GM10266 (cell line): ENCODE results near the gene ARHGAP18.
A peak's percentile ranks its signal among the peaks of the same experiment; 100 is the strongest.

Experiments used
- DNase-seq: peaks from one replicate; pipeline ENCODE4 v3.0.0; 2012; ENCODE audit errors: extremely low spot score
- TF ChIP-seq, protein P1 (sequence below): IDR thresholded peaks from 2 replicates; pipeline ENCODE4 v1.5.1; 2012; ENCODE audit warnings: mild to moderate bottlenecking, low read depth; ENCODE audit not compliant: control insufficient read depth, insufficient read depth; ENCODE audit errors: missing control alignments

Gene ARHGAP18

DNA sequence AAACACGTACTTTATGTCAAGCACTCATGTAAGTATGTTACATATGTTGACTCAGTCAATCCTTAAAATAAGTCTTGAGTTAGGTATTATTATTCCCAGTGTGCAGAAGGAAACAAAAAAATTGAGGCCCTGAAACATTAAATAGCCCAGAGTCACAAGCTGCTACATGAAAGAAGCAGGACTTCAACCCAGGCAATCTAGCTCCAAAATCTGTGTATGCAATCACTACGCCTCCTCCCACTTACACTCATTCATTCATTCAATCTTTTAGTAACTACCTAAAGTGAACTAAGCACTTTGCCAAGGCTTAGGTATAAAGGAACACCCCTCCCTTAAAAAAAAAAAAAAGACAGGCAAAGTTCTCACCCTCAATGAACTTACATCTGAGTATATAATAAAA lies 9.3 kb downstream of the ARHGAP18 start:
- TF ChIP-seq, protein P1, sequence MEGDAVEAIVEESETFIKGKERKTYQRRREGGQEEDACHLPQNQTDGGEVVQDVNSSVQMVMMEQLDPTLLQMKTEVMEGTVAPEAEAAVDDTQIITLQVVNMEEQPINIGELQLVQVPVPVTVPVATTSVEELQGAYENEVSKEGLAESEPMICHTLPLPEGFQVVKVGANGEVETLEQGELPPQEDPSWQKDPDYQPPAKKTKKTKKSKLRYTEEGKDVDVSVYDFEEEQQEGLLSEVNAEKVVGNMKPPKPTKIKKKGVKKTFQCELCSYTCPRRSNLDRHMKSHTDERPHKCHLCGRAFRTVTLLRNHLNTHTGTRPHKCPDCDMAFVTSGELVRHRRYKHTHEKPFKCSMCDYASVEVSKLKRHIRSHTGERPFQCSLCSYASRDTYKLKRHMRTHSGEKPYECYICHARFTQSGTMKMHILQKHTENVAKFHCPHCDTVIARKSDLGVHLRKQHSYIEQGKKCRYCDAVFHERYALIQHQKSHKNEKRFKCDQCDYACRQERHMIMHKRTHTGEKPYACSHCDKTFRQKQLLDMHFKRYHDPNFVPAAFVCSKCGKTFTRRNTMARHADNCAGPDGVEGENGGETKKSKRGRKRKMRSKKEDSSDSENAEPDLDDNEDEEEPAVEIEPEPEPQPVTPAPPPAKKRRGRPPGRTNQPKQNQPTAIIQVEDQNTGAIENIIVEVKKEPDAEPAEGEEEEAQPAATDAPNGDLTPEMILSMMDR: no peak
- DNase-seq: no peak

DNA sequence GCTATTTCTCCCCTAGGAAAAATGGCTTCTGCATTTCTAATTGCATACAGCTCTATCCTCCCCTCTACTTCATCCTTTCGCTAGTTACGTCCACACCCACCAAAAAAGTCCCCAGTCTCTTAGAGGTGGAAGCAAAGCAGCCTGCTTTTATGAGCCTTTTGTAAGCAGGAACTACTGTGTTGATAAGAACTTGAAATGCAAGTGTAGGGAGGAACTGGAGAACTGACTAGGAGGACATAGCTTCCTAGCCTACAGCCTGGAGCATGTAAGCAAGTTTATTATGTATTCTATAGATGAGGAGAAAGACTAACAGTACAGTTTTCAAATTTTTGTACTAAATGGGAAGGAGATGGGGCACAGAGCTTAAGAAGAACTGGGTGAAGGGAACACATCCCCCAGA lies 10.3 kb downstream of the ARHGAP18 start:
- TF ChIP-seq, protein P1: no peak
- no peak for DNase-seq

DNA sequence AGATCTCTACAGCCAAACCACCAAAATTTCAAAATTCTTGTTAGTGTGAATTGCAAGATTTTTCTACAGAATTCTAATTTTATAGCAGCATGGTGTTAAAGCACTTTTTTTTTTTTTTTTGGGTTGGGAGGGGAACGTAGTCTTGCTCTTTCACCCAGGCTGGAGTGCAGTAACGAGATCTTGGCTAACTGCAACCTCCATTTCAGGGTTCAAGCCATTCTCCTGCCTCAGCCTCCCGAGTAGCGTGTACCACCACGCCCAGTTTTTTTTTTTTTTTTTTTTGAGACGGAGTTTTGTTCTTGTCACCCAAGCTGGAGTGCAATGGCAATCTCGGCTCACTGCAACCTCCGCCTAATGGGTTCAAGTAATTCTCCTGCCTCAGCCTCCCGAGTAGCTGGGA lies 11.5 kb downstream of the ARHGAP18 start:
- TF ChIP-seq, protein P1: no peak

DNA sequence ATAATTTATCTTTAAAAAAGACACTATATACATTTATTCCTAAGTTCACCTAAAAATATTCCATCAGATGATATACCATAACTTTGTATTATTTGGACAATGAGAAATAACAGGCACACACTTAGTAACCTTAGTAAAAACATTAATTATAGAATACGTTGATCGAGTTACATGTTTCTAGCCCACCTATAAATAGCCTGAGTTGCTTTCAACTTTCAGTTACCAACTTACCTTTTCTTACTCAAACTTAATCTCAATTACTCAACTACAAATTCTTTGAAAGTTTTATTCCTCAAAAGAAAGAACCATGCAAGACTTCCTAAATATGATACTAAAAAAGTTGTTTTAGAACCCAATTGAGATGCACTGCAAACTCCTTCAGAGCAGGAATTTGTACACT lies 12.2 kb downstream of the ARHGAP18 start:
- TF ChIP-seq, protein P1: no peak
- no peak for DNase-seq

More for the DNA sequence above, 11.5 kb downstream of the ARHGAP18 start:
- DNase-seq: no peak

DNA sequence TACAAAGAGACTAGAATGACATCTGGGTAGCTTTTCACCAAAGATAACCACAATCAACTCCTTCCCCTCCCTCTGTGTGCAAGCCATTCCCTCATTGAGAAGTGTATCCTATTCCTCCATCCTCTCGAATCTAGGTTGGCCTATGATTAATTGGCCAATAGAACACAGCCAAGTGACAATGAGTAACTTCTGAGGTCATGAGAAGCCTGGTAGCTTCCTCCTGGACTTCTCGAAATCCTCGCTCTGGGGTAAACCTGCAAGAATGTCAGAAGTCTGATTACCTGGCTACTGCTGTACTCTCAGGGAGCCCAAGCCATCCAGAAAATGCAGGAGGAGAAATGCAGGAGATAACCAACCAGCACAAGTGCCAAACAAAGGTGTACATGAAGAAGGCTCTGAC lies 13.1 kb downstream of the ARHGAP18 start:
- no peak for DNase-seq
- TF ChIP-seq, protein P1: no peak

DNA sequence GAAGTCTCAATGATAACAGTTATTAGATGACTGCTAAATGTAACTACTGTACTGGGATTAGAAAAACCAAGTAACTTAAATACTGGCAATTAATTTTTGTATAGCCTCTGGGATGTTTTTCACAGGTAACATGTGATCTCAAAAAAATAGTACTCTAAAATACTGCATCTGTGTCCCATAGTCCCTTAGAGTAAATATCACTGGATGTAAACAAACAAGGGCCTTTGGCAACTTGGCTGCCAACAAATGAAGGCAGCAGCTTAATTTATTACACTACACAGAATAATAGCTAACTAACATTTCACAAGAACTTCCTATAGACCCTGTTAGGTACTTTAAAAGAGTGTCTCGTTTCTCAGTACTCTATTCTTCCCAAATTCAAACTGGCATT lies 14.0 kb downstream of the ARHGAP18 start:
- TF ChIP-seq, protein P1: no peak
- DNase-seq: no peak

DNA sequence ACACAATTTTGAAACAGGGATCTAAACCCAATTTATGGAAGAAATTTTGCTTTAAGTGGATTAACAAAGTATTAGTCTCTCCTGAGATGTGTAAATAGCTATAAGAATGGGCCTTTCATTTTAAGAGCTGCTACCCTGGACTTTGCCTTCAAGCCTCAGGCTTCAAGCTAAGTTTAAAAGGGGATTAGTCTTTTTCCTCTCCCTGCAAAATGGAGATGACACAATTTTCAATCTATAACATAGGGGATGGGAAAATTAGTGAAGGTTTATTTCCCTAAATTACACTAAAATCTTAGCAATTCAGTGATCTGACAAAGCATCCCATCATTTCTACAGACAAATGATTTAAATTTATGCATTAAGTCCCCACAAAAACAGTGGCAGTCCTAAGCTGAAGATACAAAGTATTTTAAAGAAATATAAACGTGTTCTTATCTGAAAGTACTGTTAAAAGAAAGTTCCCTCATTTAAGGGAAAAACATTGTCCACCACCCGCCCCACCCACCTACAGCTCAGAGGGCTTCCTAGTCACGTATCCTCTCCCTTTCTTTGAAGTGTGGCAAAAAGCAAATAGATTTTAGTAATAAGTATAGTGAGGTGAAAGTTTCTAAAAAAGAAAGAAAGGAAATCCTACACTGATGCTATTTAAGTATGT lies 14.5 kb downstream of the ARHGAP18 start:
- TF ChIP-seq, protein P1: no peak
- peak; percentile 15 for DNase-seq
